HG02970 (cell line): ENCODE data around the gene SOS2.
"Not testable (repeated sequence)": the region's sequence is repeated elsewhere in the genome, so short reads cannot be mapped to it uniquely, and the experiment has no call there.

Experiments used
- ATAC-seq: cut with Tn5 transposase; IDR thresholded peaks from one replicate; pipeline ENCODE4 v1.9.1; 2021; ENCODE audit warnings: mild to moderate bottlenecking, moderate library complexity, moderate number of reproducible peaks; ENCODE audit not compliant: unreplicated experiment, low FRiP score

SOS2 gene

GRCh38 chr14:50088117-50088515 is 143.3 kb downstream of the SOS2 start:
- no peak for ATAC-seq

GRCh38 chr14:50087341-50088116 is 143.8 kb downstream of the SOS2 start:
- ATAC-seq, result no peak

- ATAC-seq, result no peak
These were observed 145.1 kb downstream of the SOS2 start for GRCh38 chr14:50086321-50086711.

GRCh38 chr14:50085570-50086320 is 145.6 kb downstream of the SOS2 start:
- ATAC-seq, result no peak

GRCh38 chr14:50084666-50085065 is 146.7 kb downstream of the SOS2 start:
- ATAC-seq, result no peak

- ATAC-seq, result peak; percentile 32
These were observed 147.7 kb downstream of the SOS2 start for GRCh38 chr14:50083467-50084337.

- peak; percentile 58 for ATAC-seq
These were observed 148.5 kb downstream of the SOS2 start for GRCh38 chr14:50082784-50083466.

- ATAC-seq, result no peak
These were observed 149.1 kb downstream of the SOS2 start for GRCh38 chr14:50082308-50082742.

- not testable (repeated sequence) for ATAC-seq
These were observed 152.3 kb downstream of the SOS2 start for GRCh38 chr14:50079103-50079502.

- not testable (repeated sequence) for ATAC-seq
These were observed 157.7 kb downstream of the SOS2 start for GRCh38 chr14:50073663-50074062.

- ATAC-seq, result no peak
These were observed 159.0 kb downstream of the SOS2 start for GRCh38 chr14:50072395-50072794.

GRCh38 chr14:50070840-50071548 is 160.4 kb downstream of the SOS2 start:
- ATAC-seq, result no peak

GRCh38 chr14:50070230-50070629 is 161.1 kb downstream of the SOS2 start:
- no peak for ATAC-seq

GRCh38 chr14:50069325-50069724 is 162.1 kb downstream of the SOS2 start:
- no peak for ATAC-seq

- ATAC-seq, result no peak
These were observed 162.9 kb downstream of the SOS2 start for GRCh38 chr14:50068496-50068895.

- no peak for ATAC-seq
These were observed 163.5 kb downstream of the SOS2 start for GRCh38 chr14:50067723-50068495.
